NCI-H1417 treated with DMSO at 0.1 percent for 48 hours (cell line): ENCODE data around the gene EPHB2.

ENCODE experiments used
- DNase-seq: peaks from one replicate; lab custom pipeline; 2025; lab: John Stamatoyannopoulos, UW

EPHB2 gene

DNA sequence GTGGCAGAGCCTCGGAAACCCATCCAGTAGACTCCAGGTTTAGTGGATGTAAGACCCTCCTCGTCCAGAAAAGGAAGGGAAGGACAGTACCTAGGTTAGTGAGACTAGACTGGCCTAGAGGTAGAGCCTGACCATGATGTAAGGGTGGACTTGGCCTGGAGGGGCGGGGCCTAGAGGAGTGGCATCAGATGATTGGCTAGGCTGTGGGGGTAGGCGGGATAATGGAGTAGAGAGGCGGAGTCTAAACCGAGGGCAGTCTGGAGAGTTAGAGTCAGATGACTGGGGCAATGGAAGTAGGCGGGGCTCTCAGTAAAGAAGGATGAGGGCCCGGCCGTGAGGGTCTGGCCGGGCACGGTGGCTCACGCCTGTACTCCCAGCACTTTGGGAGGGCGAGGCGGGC lies 70.1 kb downstream of the EPHB2 start:
- DNase-seq = no peak

DNA sequence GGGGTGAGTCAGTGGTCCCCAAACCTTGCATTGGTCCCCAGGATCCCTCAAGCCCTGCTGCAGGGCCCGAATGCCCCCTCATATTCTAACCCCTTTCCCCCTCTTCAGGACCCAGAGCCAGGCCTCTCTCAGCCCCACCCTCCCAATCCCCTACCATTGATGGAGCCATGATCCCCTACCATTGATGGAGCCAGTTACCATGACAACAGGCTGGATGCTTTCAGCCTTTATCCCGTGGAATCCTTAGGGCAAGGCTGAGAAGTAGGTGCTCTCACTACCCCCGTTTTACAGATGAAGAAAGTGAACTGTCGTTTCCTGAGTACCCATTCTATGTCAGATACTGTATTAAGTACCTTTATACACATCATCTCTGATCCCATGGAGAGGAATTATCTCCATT lies 70.8 kb downstream of the EPHB2 start:
- no peak for DNase-seq

DNA sequence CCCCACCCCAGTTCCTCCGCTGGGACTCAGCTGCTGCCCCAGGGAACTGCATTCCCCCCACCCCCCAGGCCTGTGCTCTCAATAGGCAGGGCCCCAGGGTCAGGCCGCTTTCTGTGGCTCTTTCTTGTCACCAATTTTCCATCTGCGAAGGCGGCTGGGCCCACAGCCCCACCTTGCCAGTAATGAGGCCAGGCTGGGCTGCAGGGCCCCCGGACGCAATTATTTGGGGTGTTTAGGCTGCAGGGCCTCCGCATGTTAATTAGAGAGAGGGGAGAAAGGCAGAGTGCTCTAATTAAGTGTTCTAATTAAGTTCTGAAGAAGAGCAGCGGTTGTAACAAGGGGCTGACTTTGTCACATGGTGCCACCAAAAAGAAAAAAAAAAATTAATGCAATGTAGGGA lies 71.8 kb downstream of the EPHB2 start:
- no peak for DNase-seq

DNA sequence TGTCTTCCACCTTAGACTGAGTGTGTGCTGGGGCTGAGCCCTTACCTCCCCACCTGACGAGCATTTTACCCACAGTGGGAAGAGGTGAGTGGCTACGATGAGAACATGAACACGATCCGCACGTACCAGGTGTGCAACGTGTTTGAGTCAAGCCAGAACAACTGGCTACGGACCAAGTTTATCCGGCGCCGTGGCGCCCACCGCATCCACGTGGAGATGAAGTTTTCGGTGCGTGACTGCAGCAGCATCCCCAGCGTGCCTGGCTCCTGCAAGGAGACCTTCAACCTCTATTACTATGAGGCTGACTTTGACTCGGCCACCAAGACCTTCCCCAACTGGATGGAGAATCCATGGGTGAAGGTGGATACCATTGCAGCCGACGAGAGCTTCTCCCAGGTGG lies 73.7 kb downstream of the EPHB2 start:
- no peak for DNase-seq

DNA sequence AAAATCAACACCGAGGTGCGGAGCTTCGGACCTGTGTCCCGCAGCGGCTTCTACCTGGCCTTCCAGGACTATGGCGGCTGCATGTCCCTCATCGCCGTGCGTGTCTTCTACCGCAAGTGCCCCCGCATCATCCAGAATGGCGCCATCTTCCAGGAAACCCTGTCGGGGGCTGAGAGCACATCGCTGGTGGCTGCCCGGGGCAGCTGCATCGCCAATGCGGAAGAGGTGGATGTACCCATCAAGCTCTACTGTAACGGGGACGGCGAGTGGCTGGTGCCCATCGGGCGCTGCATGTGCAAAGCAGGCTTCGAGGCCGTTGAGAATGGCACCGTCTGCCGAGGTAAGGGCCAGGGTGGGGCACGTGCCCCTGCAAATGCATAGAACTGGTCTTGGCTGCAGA lies 74.1 kb downstream of the EPHB2 start:
- no peak for DNase-seq

DNA sequence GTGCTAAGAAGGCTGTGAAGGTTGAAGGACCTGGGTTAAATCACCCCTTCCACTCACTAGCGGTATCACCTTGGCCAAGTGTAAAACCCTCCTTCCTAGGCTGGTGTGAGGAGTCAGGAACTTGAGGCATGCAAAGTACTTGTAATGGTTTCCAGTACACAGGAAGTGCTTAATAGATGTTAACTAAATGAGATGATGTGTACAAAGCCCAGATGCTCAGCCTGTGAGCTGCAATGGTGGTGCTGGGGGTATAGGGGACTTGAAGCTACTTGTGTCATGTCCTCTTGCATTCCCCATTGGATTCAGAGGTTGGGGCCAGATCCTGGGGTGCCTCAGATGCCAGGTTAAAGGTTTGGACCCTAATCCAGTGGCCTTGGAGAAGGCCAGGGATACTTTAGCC lies 75.5 kb downstream of the EPHB2 start:
- DNase-seq = no peak

DNA sequence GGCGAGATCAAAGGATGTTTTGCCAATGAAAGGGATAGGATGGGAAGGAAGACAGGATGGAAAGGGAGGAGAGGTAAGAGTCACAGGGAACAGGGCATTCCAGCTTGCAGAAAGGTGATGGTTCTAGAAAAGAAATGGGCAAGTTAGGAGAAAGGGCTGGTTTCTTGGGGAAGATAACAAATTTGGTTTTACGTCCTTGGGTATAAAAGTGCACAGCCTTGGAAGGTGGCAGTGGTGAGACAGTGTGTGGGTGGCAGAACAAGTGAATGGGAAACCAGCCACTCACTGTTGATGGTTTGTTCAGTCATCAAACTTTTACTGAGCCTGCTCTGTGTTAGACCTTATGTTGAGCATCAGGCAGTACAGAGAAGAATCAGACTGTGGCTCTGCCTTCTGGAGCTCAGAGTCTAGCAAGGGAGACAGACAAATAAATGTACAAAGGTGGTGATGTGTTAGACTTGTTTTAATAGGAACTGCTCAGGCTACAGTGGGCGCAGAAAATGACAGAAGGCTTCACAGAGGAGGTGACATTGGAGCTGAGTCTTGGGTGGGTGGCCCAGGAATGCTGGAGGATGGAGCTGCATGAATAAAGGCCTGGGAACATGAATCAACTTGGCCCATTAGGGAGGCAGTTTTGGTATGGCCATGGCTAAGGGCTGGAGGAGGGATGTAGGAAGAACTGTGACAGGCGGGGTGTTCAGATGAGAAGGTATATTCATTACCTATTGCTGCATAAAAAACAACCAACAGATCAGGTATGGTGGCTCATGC lies 76.3 kb downstream of the EPHB2 start:
- no peak for DNase-seq

GRCh38 chr1:22787636-22788035 lies 77.0 kb downstream of the EPHB2 start:
- DNase-seq = no peak

DNA sequence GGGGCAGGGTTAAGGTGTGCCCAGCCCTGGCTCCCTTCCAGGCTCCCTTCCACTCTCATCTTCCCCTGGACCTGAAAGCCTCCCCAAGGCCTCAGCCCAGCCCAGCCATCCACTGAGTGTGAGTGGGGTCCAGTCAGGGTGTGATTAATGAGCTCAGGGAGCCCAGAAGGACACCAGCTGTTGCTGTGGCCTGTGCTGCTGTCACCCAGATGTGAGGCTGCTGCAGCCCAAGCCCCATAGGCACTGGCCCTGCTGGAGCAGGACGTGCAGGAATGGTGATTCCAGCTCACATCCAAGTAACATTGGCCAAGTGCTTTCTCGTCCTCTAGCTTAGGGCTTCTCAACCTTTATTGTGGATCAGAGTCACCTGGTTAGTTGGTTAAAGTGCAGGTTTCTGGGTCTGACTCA lies 77.6 kb downstream of the EPHB2 start:
- DNase-seq = no peak

DNA sequence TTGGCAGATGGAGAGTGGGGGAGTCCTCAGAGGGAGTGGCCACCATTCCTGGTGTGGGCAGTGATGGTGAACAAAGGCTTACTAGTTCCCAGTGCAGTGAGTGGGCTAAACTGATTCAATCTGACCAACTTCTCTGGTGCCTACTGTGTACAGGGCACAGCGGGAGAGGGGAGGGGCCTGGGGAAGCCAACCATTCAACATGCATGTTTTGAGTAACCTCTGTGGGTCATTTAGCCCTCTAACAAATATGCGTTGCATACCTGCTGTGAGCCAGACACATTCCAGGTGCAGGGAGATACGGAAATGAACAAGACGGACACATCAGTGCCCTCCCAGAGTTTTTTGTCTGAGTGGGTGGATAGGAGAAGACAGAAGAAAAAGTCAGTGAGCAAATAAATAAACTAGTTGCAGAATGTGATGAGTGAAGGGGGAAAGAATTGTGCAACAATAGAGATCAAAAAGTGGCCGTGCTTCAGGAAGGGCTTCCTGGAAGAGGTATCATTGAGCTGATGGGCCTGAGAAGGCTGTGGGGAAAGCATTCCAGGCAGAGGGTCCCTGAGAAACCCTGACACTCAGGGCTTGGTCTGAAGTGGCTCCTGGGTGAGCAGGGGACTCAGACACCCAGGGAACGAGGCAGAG lies 78.8 kb downstream of the EPHB2 start:
- DNase-seq = peak; percentile 39

DNA sequence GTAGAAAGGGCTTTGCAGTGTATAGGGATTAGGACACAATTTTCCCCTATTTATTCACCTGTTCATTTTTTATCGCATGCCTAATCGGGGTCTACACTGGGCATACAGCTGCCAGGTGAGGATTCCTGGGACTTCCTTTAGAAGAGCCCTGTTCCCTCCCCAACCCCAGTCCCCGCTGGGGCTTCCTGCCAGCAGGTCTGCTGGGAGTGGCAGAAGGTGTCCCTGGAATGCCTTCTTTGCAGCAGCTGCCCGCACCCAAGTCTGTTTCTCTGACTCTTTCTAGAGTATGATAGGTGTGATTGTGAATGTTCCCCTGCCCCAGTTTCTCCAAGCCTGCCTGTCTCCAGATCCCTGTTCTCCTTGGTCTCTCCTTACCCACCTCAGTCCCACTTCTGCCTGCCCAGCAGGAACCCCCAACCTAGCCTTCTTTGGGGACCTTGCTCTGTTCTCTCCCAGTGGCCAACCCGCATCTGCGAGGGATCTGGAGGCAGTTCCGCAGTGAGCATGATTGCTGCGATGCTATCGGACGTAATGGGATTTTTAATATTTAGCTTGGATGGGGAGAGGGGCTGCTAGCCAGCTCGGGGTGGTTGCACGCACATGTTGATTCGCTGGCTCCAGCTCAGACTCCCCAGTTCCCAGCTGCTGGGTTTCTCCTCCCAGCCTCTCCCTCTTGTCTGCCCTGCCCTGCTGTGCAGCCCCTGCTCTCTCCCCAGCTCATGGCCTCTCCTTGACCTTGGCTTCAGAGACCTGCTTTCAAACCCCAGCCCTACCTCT lies 79.8 kb downstream of the EPHB2 start:
- DNase-seq = no peak

DNA sequence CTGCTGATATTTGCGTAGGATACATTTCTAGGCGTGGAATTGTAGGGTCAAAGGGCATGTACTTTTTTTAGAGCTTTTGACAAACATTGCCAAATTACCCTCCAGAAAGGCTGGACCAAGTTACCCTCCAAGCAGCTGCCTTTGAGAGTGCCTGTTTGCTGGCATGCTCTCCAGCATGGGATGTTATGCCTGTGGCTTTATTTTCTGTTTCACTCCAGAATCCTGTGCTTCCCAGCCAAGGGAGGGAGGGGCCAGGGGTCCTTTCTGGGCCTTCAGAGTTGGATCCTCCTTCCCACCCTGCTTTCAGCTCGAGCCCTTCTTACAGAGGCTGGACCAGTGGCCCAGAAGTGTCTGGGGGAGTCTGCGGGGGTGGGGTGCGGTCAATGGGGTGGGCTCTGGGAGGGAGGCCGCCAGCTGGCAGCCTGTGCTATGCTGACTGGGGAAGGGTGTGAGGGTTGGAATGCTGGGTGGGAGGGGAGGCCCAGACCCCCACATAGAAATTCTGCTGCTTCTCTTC lies 81.2 kb downstream of the EPHB2 start:
- no peak for DNase-seq

DNA sequence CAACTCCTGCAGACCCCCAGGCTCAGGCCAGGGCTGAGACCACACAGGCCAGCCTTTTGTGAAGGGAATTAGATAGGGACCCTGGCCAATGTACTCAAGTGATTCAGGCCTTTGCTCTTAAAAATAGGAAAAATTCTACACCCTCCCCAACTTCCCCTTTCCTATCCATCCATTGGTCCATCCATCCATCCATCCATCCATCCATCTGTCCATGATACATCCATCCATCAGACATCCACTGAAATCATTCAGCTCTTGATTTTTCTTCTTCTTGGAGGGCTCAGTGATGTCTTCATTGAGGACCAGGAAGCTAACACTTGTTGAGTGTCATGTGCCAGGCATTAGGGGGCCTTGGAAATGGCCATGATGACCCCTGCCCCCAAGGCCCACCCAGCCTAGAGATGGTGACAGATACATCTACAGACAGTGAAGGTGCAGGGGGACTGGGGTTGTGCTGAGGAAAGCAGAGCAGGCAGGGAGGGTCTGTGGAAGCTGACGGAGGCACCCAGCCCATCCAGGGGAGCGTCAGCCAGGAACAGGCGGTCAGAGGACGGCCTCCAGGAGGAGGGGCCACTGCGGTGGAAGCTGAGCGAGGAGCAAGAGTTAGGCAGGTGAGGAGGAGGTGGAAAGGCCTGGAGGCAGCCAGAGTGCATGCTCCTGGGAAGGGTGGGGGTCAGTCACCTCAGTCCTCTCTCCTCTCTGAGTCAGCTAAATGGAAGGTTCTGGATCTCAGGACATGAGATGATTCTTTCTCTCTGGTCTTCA lies 81.9 kb downstream of the EPHB2 start:
- DNase-seq = no peak

- DNase-seq = no peak
Measured at GRCh38 chr1:22793647-22794046, 83.0 kb downstream of the EPHB2 start.

DNA sequence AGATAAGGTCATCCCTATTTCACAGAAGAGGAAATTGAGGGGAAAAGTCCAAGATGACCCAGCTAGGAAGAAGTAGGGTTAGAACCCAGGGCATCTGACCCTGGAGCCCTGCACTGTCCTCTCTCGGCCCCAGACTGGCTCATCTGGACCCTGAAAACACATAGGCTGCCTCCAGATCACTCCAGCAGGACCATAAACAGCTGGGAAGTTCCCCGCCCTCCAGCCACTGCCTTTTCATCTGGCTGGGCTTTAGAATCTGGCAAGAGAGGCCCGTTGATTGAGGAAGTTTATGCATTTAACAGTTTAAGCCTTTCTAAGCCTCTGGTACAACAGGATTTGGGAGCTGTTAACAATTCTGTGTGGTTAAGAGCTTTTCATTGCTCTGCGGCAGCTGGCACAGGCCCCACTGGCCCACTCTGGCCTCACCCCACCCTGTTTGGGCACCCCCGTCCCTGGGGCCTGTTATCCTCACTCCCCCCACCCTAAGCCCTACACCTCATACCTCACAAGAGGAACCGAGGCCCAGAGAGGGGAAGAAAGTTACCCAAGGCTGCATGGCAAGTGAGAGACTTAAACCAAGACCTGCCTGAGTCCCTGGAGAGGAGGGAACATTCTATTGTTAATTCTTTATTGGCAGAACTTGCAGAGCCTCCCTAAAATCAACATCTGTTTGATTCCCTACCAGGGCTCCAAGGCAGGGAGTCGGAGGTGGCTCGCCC lies 84.2 kb downstream of the EPHB2 start:
- no peak for DNase-seq

DNA sequence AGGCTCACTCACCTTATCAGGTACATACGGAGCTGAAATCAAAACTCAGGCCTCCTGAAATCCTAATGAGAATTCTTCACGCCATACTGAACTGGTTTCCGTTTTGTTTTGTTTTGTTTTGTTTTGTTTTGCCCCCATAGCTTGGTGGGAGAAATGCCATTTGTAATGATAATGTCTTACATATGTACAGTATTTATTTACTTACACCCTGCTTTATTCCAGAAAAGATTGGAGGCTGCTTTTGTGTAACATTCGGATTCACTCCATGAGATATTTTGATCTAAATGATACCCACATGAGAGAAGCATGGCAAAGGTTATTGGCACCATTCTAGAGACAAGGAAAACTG lies 84.7 kb downstream of the EPHB2 start:
- DNase-seq = no peak

GRCh38 chr1:22796642-22797041 lies 86.0 kb downstream of the EPHB2 start:
- DNase-seq = no peak

GRCh38 chr1:22798083-22798482 lies 87.4 kb downstream of the EPHB2 start:
- no peak for DNase-seq

DNA sequence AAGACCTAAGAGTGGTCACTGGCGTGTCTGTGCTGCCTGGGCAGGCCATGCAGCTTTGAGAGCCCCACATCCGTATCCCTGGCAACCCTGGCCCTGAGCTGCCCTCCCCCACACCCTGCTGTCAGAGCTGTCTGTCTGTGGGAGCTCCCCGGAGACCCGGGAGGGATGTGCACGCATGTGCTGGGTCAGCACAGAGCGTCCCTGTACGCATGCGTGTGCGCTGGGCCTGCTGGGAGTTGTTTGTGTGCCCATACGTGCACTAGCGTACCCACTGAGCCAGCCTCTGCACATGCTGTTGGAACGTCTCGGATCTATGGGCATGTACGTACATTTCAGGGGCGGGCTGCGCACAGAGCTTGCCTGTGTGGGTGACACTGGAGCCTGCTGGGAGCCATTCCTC lies 89.3 kb downstream of the EPHB2 start:
- DNase-seq = no peak

DNA sequence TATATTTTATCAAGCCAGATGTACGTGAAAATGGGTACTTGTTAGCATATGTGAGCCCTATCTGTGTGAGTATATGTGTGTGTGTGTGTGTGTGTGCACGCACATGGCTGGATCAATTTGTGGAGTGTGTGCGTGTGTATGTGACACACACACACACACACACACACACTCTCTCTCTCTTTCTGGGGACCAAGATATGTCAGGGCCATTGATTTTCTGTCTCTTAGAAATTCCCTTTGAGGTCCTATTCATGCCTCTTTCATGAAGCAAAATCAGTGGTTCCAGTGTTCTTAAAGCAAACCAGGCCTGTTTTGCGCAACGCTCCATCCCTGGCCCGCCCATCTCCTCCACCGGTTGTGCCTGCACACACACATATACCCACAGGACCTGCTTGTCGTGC lies 90.0 kb downstream of the EPHB2 start:
- no peak for DNase-seq

GRCh38 chr1:22801347-22801746 lies 90.7 kb downstream of the EPHB2 start:
- no peak for DNase-seq

GRCh38 chr1:22801761-22802160 lies 91.1 kb downstream of the EPHB2 start:
- no peak for DNase-seq
